Uterus (tissue), 2 donors: ENCODE measurements around the gene AHDC1.

Experiments
- POLR2A ChIP-seq, 2 donors: fragments of 450-650 bp; IDR thresholded peaks; one replicate each; pipeline ENCODE4 v1.6.1; 2016; ENCODE audit warnings: antibody characterized with exemption in 2 of 2, mild to moderate bottlenecking in 1 of 2, moderate library complexity in 1 of 2
- TF ChIP-seq, protein P1 (sequence below), 4 experiments: fragments of 200-600 bp in 2 of 4; fragments of 450-650 bp in 2 of 4; sonication (generic) in 2 of 4; IDR thresholded peaks; one replicate each; pipeline ENCODE4 v1.5.1; 2016 to 2019; ENCODE audit warnings: antibody characterized with exemption in 4 of 4, mild to moderate bottlenecking in 2 of 4, moderate library complexity in 1 of 4

DNA sequence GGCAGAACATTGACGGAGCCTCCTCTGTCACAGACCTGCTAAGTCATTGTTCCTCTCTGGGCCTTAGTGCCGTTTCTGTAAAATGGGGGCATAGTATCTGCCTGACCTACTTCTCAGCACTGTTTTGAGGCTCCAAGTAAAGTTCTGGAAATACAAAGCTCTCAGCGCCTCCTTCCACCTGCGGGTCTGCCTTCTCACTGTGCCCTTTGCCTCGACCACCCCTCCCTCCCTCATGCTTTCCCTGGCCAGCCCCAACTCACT lies 98.6 kb downstream of the AHDC1 start:
- TF ChIP-seq, protein P1, sequence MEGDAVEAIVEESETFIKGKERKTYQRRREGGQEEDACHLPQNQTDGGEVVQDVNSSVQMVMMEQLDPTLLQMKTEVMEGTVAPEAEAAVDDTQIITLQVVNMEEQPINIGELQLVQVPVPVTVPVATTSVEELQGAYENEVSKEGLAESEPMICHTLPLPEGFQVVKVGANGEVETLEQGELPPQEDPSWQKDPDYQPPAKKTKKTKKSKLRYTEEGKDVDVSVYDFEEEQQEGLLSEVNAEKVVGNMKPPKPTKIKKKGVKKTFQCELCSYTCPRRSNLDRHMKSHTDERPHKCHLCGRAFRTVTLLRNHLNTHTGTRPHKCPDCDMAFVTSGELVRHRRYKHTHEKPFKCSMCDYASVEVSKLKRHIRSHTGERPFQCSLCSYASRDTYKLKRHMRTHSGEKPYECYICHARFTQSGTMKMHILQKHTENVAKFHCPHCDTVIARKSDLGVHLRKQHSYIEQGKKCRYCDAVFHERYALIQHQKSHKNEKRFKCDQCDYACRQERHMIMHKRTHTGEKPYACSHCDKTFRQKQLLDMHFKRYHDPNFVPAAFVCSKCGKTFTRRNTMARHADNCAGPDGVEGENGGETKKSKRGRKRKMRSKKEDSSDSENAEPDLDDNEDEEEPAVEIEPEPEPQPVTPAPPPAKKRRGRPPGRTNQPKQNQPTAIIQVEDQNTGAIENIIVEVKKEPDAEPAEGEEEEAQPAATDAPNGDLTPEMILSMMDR (IDR thresholded peaks at IDR 0.05), result no peak
- no peak for TF ChIP-seq POLR2A (IDR thresholded peaks at IDR 0.05)
